GM19193 (cell line): ENCODE results near the gene NOD1.

Experiments
- POLR2A ChIP-seq: IDR thresholded peaks from 4 replicates; pipeline ENCODE4 v1.6.1; 2011; ENCODE audit not compliant: insufficient read depth, insufficient read length; ENCODE audit errors: extremely low read depth

Gene NOD1

DNA sequence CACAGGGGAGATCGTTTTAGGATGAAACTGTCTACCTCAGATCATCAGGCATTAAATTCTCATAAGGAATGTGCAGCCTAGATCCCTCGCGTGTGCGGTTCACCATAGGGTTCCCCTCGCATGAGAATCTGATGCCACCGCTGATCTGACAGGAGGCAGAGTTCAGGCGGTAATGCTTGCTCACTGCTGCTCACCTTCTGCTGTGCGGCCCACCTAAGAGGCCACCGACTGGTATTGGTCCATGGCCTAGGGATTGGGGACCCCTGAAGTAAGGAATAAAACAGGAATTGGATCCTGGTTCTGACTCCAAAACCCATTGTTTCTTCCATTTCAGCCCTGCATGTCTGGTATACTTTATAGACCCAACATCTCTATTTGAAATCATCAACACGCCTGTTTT lies 4.1 kb downstream of the NOD1 start:
- no peak for TF ChIP-seq POLR2A

- no peak for TF ChIP-seq POLR2A
These were observed 4.7 kb downstream of the NOD1 start for GRCh38 chr7:30473903-30474302.

GRCh38 chr7:30472784-30473775 lies 5.5 kb downstream of the NOD1 start:
- TF ChIP-seq POLR2A = no peak

DNA sequence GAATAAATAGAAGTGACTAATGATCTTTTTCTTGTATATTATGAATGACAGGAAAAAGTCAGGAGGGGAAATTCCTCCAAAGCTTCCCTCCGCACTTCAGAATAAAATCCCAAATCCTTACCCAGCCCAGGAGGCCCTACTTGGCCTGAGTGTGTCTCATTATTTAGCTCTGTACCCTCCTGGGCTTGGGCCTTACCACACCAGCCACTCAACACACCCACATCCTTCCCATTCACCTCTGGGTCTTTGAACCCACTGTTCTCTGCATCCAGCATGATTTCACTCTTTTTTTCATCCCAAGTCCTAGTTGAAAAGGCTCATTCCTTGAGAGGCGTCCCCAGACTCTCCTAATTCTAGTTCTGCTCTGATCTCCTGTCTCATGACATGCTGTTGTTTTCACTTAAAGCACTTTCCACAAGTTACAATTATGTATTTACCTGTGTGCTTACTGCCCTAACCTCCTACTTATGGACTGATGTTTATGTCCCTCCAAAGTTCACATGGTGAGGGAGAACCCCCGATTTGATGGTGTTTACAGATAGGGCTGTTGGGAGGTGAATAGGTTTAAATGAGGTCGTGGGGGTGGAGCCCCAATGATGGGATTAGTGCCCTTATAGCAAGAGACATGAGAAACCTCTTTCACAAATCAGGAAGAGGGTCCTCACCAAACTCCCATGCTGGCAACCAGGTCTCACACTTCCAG lies 6.4 kb downstream of the NOD1 start:
- TF ChIP-seq POLR2A = no peak

DNA sequence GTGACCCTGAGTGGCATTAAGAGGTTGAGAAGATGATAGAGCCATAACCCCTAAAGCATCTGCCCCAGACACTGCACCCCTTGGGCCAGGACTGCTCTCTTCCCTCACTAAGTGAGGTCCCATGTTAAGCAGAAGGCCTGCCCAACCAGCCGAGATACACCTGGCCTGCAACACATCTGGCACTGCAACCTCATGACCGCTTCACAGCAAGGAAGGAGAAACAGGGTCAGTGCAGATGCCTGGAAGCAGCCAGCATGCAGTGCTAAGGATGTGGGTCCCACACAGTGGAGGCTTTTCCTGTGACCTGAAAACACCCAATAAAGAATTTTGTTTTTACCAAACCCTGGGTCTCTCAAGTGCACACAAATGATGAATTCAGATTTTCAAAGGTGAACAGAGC lies 7.4 kb downstream of the NOD1 start:
- no peak for TF ChIP-seq POLR2A

DNA sequence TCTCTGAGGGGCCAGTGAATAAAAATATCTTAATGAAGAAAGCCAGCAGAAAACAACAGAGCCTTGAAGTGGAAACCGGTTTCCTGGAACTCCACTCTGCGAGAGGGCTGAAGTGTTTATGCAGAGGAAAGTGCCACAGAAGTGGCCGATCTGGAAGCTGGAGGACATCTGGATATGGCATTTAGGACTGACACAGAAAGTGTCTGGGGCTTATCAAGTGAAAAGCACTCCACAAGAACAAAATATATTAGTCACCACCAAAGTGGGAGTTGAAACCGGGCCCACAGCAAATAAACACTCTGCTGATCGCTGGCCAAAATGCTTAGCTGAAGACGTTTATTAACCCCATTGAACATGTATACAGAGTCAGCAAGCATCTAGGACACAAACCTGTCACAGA lies 7.8 kb downstream of the NOD1 start:
- TF ChIP-seq POLR2A = no peak

DNA sequence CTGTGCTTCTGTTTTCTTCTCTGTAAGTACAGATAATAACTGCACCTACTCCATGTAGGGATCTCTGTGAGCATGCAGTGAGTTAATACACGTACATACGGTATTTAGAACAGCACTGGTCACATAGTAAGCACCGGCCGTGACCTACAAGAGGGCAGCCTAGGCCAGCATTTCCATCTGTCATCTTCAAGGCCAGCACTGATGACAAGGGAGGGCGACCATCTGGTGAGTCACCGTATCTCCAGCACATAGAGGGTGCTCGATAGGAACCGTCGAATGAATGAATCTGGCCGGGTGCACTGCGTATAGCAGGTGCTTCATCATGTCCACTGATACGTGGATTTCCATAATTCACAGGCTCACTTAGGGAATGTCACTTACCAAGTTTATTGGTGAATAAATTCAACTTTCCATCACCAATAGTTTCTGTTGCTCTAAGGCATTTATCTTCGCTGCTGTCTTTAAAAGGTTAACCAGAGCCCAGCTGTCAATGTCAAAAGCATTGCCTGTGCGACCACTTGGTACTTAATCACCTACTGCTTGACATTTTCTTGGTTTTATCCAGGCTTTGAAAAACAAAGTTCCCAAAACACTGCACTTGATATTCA lies 8.3 kb downstream of the NOD1 start:
- no peak for TF ChIP-seq POLR2A

- TF ChIP-seq POLR2A = no peak
These were observed 9.3 kb downstream of the NOD1 start for GRCh38 chr7:30469303-30469702.

DNA sequence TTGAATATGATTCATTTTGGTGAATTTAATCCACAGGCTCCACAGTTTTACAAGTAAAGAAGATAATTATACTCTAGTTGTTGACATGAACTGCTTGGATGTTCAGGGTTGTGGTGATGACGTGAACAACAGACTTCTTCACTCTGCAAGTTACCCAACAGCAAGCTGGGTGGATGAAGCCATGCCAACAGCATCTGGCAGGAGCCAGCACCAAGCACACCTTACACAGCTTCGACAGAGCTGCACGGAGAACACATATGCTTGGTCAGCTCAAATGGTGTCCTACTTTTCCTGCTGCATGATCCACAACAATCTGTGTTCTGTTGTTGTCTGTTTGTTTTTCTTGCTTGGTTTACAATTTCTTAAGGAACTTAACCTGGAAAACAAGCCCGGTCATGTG lies 9.8 kb downstream of the NOD1 start:
- TF ChIP-seq POLR2A = no peak

GRCh38 chr7:30468041-30468440 lies 10.5 kb downstream of the NOD1 start:
- TF ChIP-seq POLR2A = no peak

DNA sequence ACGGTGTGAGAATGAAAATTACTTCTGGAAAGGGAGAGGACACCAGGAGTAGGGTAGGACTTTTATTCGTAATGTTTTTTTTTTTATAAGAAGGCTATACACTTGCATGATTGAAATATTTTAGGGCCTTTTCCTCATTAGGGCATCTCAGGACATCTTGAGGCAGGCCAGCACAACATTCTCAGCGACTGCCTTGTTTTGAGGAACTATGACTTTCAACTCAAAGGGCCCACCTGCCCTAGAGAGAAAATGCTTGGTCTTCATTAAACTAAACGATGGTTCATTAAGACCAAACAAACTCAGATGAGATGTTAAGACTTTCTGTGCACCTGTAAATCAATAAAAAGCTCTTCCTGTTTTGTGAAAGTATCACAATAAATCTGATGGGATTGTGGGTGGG lies 11.3 kb downstream of the NOD1 start:
- no peak for TF ChIP-seq POLR2A

DNA sequence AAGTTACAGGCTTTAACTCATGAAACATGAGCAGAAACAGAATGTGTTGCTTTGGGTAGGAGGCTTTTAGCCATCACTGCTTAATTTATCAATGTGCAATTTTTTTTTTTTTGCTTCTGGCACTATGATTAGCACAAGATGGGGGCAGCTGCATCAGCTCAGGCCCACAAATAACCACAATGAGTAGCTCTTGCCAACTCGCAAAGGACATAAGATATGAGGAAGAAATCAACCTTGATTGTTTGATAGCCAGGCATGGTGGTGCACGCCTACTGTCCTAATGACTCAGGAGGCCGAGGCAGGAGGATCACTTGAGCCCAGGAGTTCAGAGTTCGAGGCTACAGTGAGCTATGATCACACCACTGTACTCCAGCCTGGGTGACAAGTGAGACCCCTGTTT lies 12.3 kb downstream of the NOD1 start:
- no peak for TF ChIP-seq POLR2A

DNA sequence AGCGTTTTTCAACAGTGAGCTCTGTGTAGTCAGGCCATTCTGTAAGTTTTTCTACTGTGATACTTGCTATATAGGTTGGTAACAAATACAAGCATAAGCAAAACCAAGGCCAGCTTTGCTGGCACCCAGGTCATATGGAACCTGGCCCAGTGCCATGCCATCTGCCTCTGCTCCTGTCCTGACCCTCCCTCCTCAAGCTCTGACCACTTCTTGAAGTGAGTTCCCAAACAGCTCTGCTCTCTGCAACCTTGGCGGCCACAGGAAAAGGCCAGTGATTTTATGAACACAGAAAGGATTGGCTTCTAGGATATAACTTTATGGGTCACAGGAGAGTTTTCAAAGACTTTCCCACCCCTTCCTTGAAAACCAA lies 12.8 kb downstream of the NOD1 start:
- TF ChIP-seq POLR2A = no peak

DNA sequence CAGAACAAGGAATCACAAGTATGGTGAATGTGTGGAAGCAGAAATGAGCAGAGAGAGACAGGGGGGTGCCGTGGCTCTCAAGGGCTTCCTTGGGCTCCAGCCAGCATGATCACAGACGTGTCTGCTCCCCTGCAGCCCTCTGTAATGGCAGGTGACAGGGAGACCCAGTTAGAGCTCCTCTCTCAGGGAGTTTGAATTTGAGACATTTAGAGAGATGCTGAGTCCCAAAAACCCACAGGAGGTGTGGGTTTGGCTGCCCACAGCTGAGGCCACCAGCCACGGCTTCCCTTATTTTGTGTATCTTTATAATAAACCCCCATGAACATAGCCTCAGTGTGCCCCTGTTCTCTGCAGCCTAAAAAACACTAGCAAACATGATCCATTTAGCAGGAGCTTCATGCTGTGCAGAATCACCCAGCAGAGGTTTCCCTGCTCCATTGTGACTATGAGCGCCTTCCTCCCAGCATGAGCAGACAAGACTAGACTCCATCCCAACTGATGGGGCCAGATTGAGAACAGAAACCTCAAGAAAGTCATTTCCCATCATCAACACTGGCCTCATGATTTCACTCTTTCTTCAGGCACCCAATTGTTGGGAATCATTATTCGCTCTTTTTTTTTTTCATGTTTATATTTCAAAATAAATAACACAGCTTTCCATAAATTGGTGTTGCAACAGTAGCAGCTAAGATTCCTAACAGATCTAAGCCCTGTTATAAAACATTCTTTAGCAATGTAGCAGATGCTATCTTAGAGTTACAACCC lies 13.4 kb downstream of the NOD1 start:
- TF ChIP-seq POLR2A = no peak

DNA sequence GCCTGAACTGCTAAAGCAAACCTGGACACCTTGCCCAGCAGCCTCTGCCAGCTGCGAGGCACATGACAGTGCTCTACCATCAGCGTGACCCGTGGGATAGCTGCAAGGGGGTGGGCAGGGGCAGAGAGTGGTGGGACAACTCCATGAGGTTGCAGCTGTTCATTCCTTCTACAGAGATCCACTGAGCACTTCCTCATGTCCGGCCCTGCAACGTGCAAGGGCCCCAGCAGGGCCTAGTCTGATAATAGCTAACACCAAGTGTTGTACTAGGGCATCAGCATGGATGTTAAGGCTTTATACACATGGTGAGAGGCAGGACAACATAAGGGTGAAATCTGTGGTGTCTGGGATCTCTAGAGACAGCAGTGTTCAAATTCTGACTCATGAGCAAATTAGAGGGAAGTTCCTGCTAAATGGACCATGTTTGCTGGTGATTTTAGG lies 14.3 kb downstream of the NOD1 start:
- TF ChIP-seq POLR2A = no peak

DNA sequence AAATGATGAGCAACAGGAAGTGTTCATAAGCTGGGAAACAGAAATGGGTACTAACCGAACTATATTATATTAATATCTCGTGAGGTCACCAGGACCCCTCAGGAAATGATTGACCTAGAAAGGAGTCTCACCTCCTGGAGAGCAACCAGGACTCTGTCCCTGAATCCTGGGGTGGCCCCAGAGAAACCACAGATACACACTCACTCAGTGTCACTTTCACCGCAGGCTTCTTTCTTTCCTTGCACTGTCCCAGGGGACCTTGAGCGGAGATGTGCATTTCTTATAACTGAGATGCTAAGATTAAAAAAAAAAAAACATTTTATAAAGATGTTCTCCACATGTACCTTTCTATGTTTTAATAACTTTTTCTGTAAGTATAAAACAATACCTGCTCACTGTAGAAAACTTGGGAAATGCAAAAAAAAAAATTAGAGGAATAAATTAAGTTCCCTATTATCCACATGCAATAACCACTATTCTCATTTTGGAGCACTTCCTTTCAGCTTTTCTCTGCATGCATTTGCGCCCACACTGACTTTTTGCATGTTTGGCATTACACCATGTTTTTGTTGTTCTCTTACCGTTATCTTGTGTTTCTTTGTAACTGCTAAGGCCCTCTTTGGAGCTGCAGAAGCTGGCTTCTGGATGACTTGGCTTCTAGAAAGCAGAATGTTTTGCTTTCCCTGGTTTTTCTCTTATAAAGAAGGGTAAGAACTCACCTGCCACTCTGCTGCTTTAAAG lies 15.0 kb downstream of the NOD1 start:
- no peak for TF ChIP-seq POLR2A
